GM21737 (cell line): ENCODE results near the gene ANO2.

Experiments used
- ATAC-seq: cut with Tn5 transposase; IDR thresholded peaks from one replicate; pipeline ENCODE4 v1.9.1; 2021; ENCODE audit warnings: mild to moderate bottlenecking, moderate library complexity; ENCODE audit not compliant: unreplicated experiment

ANO2 gene

GRCh38 chr12:5964913-5965900 lies 20.1 kb upstream of the ANO2 start:
- no peak for ATAC-seq

GRCh38 chr12:5963515-5963914 lies 18.5 kb upstream of the ANO2 start:
- no peak for ATAC-seq

GRCh38 chr12:5960783-5961182 lies 15.7 kb upstream of the ANO2 start:
- no peak for ATAC-seq

GRCh38 chr12:5956987-5957386 lies 11.9 kb upstream of the ANO2 start:
- ATAC-seq, result no peak

GRCh38 chr12:5954661-5955060 lies 9.6 kb upstream of the ANO2 start:
- no peak for ATAC-seq

- ATAC-seq, result no peak
These were observed 9.0 kb upstream of the ANO2 start for GRCh38 chr12:5953835-5954586.

GRCh38 chr12:5952031-5952430 lies 7.0 kb upstream of the ANO2 start:
- ATAC-seq, result no peak

GRCh38 chr12:5948696-5949095 lies 3.6 kb upstream of the ANO2 start:
- ATAC-seq, result no peak

GRCh38 chr12:5947006-5947405 lies 1.9 kb upstream of the ANO2 start:
- no peak for ATAC-seq

GRCh38 chr12:5946388-5946787 lies 1.3 kb upstream of the ANO2 start:
- no peak for ATAC-seq

GRCh38 chr12:5944688-5945070 lies 380 bp downstream of the ANO2 start:
- ATAC-seq, result no peak

GRCh38 chr12:5944053-5944452 lies 1.0 kb downstream of the ANO2 start:
- no peak for ATAC-seq

GRCh38 chr12:5941907-5942306 lies 3.2 kb downstream of the ANO2 start:
- ATAC-seq, result no peak

GRCh38 chr12:5927732-5928516 lies 17.1 kb downstream of the ANO2 start:
- no peak for ATAC-seq

- no peak for ATAC-seq
These were observed 19.4 kb downstream of the ANO2 start for GRCh38 chr12:5925646-5926045.

- no peak for ATAC-seq
These were observed 20.7 kb downstream of the ANO2 start for GRCh38 chr12:5924342-5924741.

GRCh38 chr12:5923751-5924150 lies 21.3 kb downstream of the ANO2 start:
- ATAC-seq, result no peak

- no peak for ATAC-seq
These were observed 21.9 kb downstream of the ANO2 start for GRCh38 chr12:5923043-5923605.

- ATAC-seq, result no peak
These were observed 22.8 kb downstream of the ANO2 start for GRCh38 chr12:5921966-5922899.
